H1 (cell line): ENCODE data around the gene ADSS2. TPM values are rescaled to one million over a fixed set of nuclear protein-coding genes. Genes with fewer than 3 reads are reported as not detected.

Source experiments
- BCL11A ChIP-seq, 2 experiments: IDR thresholded peaks; one replicate each; pipeline ENCODE4 v1.6.1; 2011; ENCODE audit warnings: low read depth in 2 of 2, low read length in 2 of 2, mild to moderate bottlenecking in 2 of 2
- CBX5 ChIP-seq: fragments of 300-800, 300-1000 bp; sonication (generic); IDR thresholded peaks from 2 replicates; pipeline ENCODE4 v1.7.1; 2016; ENCODE audit warnings: antibody characterized with exemption, low read length, low read depth
- CBX8 ChIP-seq: fragments of 300-800, 300-1000 bp; sonication (generic); IDR thresholded peaks from 2 replicates; pipeline ENCODE4 v1.7.1; 2016; ENCODE audit warnings: low read depth, low read length, borderline replicate concordance
- CEBPB ChIP-seq: IDR thresholded peaks from 2 replicates; pipeline ENCODE4 v1.6.1; 2012; ENCODE audit warnings: low read depth, low read length
- GABPA ChIP-seq: IDR thresholded peaks from 2 replicates; pipeline ENCODE4 v1.6.1; 2011; ENCODE audit warnings: mild to moderate bottlenecking, low read length, moderate library complexity, borderline replicate concordance; ENCODE audit not compliant: insufficient read depth
- JUN ChIP-seq: IDR thresholded peaks from 2 replicates; pipeline ENCODE4 v1.6.1; 2011; ENCODE audit warnings: low read depth, mild to moderate bottlenecking, improper control_type of control experiment, low read length
- MAFK ChIP-seq: IDR thresholded peaks from 2 replicates; pipeline ENCODE4 v1.6.1; 2012; ENCODE audit warnings: low read depth, mild to moderate bottlenecking, improper control_type of control experiment, low read length
- NANOG ChIP-seq: IDR thresholded peaks from 2 replicates; pipeline ENCODE4 v1.6.1; 2011; ENCODE audit warnings: low read length, low read depth, mild to moderate bottlenecking, inconsistent platforms; ENCODE audit not compliant: insufficient read depth, poor library complexity, severe bottlenecking
- POLR2A ChIP-seq, 2 experiments: IDR thresholded peaks; 1 replicate in 1 of 2; 2 replicates in 1 of 2; pipeline ENCODE4 v1.6.1; 2011; ENCODE audit warnings: low read depth in 2 of 2, low read length in 2 of 2, mild to moderate bottlenecking in 2 of 2; ENCODE audit errors: control extremely low read depth in 1 of 2
- RAD21 ChIP-seq, 2 experiments: IDR thresholded peaks in 1 of 2; conservative IDR thresholded peaks in 1 of 2; 2 replicates each; pipeline ENCODE4 v1.6.1; 2011; ENCODE audit warnings: low read depth in 2 of 2, low read length in 2 of 2, improper control_type of control experiment in 1 of 2, inconsistent platforms in 1 of 2, mild to moderate bottlenecking in 1 of 2, moderate library complexity in 1 of 2
- RFX5 ChIP-seq: IDR thresholded peaks from 2 replicates; pipeline ENCODE4 v1.6.1; 2011; ENCODE audit warnings: low read depth, low read length, improper control_type of control experiment, borderline replicate concordance
- SIN3A ChIP-seq, 2 experiments: IDR thresholded peaks in 1 of 2; conservative IDR thresholded peaks in 1 of 2; 2 replicates each; pipeline ENCODE4 v1.6.1; 2011 to 2012; ENCODE audit warnings: low read length in 2 of 2, improper control_type of control experiment in 1 of 2, low read depth in 1 of 2, mild to moderate bottlenecking in 1 of 2
- SIX5 ChIP-seq: IDR thresholded peaks from 2 replicates; pipeline ENCODE4 v1.6.1; 2011; ENCODE audit warnings: mild to moderate bottlenecking, low read depth, low read length
- TEAD4 ChIP-seq: IDR thresholded peaks from 2 replicates; pipeline ENCODE4 v1.6.1; 2012; ENCODE audit warnings: low read depth, low read length, inconsistent platforms, mixed read lengths
- YY1 ChIP-seq: IDR thresholded peaks from 2 replicates; pipeline ENCODE4 v1.6.1; 2011; ENCODE audit warnings: low read depth, mild to moderate bottlenecking, low read length
- ZNF274 ChIP-seq: IDR thresholded peaks from 2 replicates; pipeline ENCODE4 v1.7.0; 2012; ENCODE audit warnings: low read length, borderline replicate concordance; ENCODE audit errors: extremely low read depth
- polyA plus RNA-seq, 7 experiments: library from polyadenylated mRNA; depleted of rRNA in 3 of 7; stranded (reverse) in 5 of 7; unstranded in 2 of 7; fragments of >200 nt in 5 of 7; fragments of 200-250 nt in 2 of 7; gene quantifications; 1 replicate in 5 of 7; 2 replicates in 1 of 7; 4 replicates in 1 of 7; pipeline versions ENCODE4 v1.2.1 to v1.2.3, GENCODE V29; 2011 to 2013; ENCODE audit warnings: missing spikeins in 2 of 7, mixed read lengths in 2 of 7
- total RNA-seq: library from RNA; stranded (reverse); fragmentation: NEBNext Ultra II Directional; extraction: Animal tissue kit (Norgen Biotek cat#: 25700); gene quantifications from 2 replicates; pipeline ENCODE4 v1.2.1, GENCODE V29; 2021
- TF ChIP-seq, protein P1 (sequence below): IDR thresholded peaks from 2 replicates; pipeline ENCODE4 v1.6.1; 2011; ENCODE audit warnings: low read depth, mild to moderate bottlenecking, low read length; ENCODE audit not compliant: insufficient read depth
- TF ChIP-seq, protein P2 (sequence below): IDR thresholded peaks from 2 replicates; pipeline ENCODE4 v1.6.1; 2011; ENCODE audit warnings: low read length, improper control_type of control experiment
- TF ChIP-seq, protein P3 (sequence below): IDR thresholded peaks from 2 replicates; pipeline ENCODE4 v1.6.1; 2012; ENCODE audit warnings: inconsistent platforms

The ADSS2 gene
- total and polyA plus RNA-seq, 2 of the 8 experiments (the other 6 are each of a cell fraction or from before 2014, with no cell fraction given) = 29.8 to 108 TPM

- TF ChIP-seq SIX5 (no peak), RAD21 (IDR thresholded peaks at IDR 0.05 in 1 of 2, conservative IDR thresholded peaks at IDR 0.05 in 1 of 2; ENCODE audit: low read depth in 2 of 2, low read length in 2 of 2) (no peak), TEAD4 (peak; percentile 98), ZNF274 (no peak), CEBPB (no peak), CBX8 (no peak), GABPA (no peak), CBX5 (no peak), BCL11A (IDR thresholded peaks at IDR 0.05; ENCODE audit: low read depth in 2 of 2, low read length in 2 of 2) (no peak), JUN (no peak), YY1 (0 out of 2 replicates have a peak, but pooled peaks have one; percentile 19), POLR2A (IDR thresholded peaks at IDR 0.05; ENCODE audit: control extremely low read depth in 1 of 2, low read depth in 2 of 2, low read length in 2 of 2) (no peak), RFX5 (no peak), MAFK (no peak), NANOG (peak; percentile 72), SIN3A (conservative IDR thresholded peaks at IDR 0.05 in 1 of 2, IDR thresholded peaks at IDR 0.05 in 1 of 2; ENCODE audit: low read depth in 1 of 2, low read length in 2 of 2) (peak; percentile 19 to 86; a peak in 2 of 4 replicates)
- TF ChIP-seq, protein P1, sequence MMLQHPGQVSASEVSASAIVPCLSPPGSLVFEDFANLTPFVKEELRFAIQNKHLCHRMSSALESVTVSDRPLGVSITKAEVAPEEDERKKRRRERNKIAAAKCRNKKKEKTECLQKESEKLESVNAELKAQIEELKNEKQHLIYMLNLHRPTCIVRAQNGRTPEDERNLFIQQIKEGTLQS = no peak
- TF ChIP-seq, protein P2, sequence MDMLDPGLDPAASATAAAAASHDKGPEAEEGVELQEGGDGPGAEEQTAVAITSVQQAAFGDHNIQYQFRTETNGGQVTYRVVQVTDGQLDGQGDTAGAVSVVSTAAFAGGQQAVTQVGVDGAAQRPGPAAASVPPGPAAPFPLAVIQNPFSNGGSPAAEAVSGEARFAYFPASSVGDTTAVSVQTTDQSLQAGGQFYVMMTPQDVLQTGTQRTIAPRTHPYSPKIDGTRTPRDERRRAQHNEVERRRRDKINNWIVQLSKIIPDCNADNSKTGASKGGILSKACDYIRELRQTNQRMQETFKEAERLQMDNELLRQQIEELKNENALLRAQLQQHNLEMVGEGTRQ = no peak
- TF ChIP-seq, protein P3, sequence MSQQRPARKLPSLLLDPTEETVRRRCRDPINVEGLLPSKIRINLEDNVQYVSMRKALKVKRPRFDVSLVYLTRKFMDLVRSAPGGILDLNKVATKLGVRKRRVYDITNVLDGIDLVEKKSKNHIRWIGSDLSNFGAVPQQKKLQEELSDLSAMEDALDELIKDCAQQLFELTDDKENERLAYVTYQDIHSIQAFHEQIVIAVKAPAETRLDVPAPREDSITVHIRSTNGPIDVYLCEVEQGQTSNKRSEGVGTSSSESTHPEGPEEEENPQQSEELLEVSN = no peak
Measured at GRCh38 chr1:244361764-244362473, 89.8 kb downstream of the ADSS2 start (continued).
